GM12878 (cell line): ENCODE measurements around the gene OR1J2.

Experiments used
- CBFB ChIP-seq: IDR thresholded peaks from 2 replicates; pipeline ENCODE4 v1.6.1; 2016; ENCODE audit warnings: antibody characterized with exemption, low read depth
- CTCF ChIP-seq, 3 experiments: IDR thresholded peaks in 2 of 3; conservative IDR thresholded peaks in 1 of 3; 2 replicates each; pipeline ENCODE4 v1.5.1; 2011; ENCODE audit warnings: low read depth in 3 of 3, low read length in 3 of 3, mild to moderate bottlenecking in 3 of 3, control low read depth in 2 of 3, moderate library complexity in 2 of 3, inconsistent platforms in 1 of 3, mixed read lengths in 1 of 3; ENCODE audit not compliant: control insufficient read depth in 2 of 3, insufficient read depth in 1 of 3; ENCODE audit errors: extremely low read depth in 1 of 3
- FOXK2 ChIP-seq: fragments of 450-650 bp; IDR thresholded peaks from 2 replicates; pipeline ENCODE4 v1.6.1; 2017; ENCODE audit warnings: mild to moderate bottlenecking, moderate library complexity
- HSF1 ChIP-seq: fragments of 150-350 bp; IDR thresholded peaks from 2 replicates; pipeline ENCODE4 v1.6.1; 2014; ENCODE audit warnings: mild to moderate bottlenecking, low read depth, low read length
- MAX ChIP-seq: IDR thresholded peaks from 2 replicates; pipeline ENCODE4 v1.6.1; 2012; ENCODE audit warnings: low read depth, low read length, improper control_type of control experiment
- MYB ChIP-seq: fragments of 150-350 bp; IDR thresholded peaks from 2 replicates; pipeline ENCODE4 v1.6.1; 2014; ENCODE audit warnings: mild to moderate bottlenecking, low read depth, low read length, borderline replicate concordance
- NR2C1 ChIP-seq: fragments of 450-650 bp; IDR thresholded peaks from 2 replicates; pipeline ENCODE4 v1.6.1; 2017; ENCODE audit warnings: antibody characterized with exemption, mild to moderate bottlenecking, moderate library complexity
- PBX3 ChIP-seq: IDR thresholded peaks from 2 replicates; pipeline ENCODE4 v1.6.1; 2011; ENCODE audit warnings: mild to moderate bottlenecking, low read depth, low read length, moderate library complexity; ENCODE audit not compliant: insufficient replicate concordance
- POLR2A ChIP-seq: IDR thresholded peaks from 2 replicates; pipeline ENCODE4 v1.6.1; 2011; ENCODE audit warnings: low read depth, mild to moderate bottlenecking, low read length
- POLR2AphosphoS2 ChIP-seq: IDR thresholded peaks from 2 replicates; pipeline ENCODE4 v1.6.1; 2011; ENCODE audit warnings: low read depth, mild to moderate bottlenecking, low read length, improper control_type of control experiment, moderate library complexity
- RAD51 ChIP-seq: fragments of 450-650 bp; IDR thresholded peaks from 2 replicates; pipeline ENCODE4 v1.6.1; 2016; ENCODE audit warnings: moderate library complexity, mild to moderate bottlenecking, inconsistent platforms
- TAF1 ChIP-seq: IDR thresholded peaks from 2 replicates; pipeline ENCODE4 v1.6.1; 2011; ENCODE audit warnings: mild to moderate bottlenecking, low read depth, low read length, borderline replicate concordance

GRCh38 chr9:122463828-122464632 lies 46.6 kb upstream of the OR1J2 start:
- TF ChIP-seq FOXK2 (no peak), CTCF (IDR thresholded peaks at IDR 0.05 in 2 of 3, conservative IDR thresholded peaks at IDR 0.05 in 1 of 3; ENCODE audit: control insufficient read depth in 2 of 3, extremely low read depth in 1 of 3, insufficient read depth in 1 of 3, low read depth in 3 of 3, low read length in 3 of 3) (peak; percentile 26 to 62 (median 49); a peak in 5 of 6 replicates), POLR2A (no peak), MYB (no peak), NR2C1 (no peak), MAX (no peak), PBX3 (no peak), CBFB (no peak), POLR2AphosphoS2 (no peak), TAF1 (no peak), RAD51 (no peak), HSF1 (no peak)
